A673 (cell line): ENCODE data around the gene SLC22A23. TPM values are rescaled to one million over a fixed set of nuclear protein-coding genes. Genes with fewer than 3 reads are reported as not detected.

Source experiments
- BruUV-seq: library from RNA; stranded (reverse); fragments of 400-500 nt; replicated peaks from 2 replicates; lab custom pipeline; 2021; lab: Mats Ljungman, UMichigan
- CTCF ChIA-PET: fragments of 300-600 bp; sonication (Branson Sonifier 250); formaldehyde crosslinking; loops from one replicate; lab custom pipeline; 2022; ENCODE audit warnings: antibody characterized with exemption; lab: Charles Lee
- POLR2A ChIA-PET: fragments of 300-600 bp; sonication (Branson Sonifier 250); formaldehyde crosslinking; loops from one replicate; lab custom pipeline; 2022; ENCODE audit warnings: antibody characterized with exemption; ENCODE audit not compliant: low non-redundant PET; lab: Charles Lee
- DNase-seq: peaks from one replicate; pipeline ENCODE4 v3.0.0-alpha.2; 2015; ENCODE audit warnings: low spot score
- H3K27ac ChIP-seq: fragments of 200-600 bp; sonication (generic); 2 replicates; pipeline ENCODE4 v1.5.1; 2016; ENCODE audit warnings: mixed run types, low read depth, mild to moderate bottlenecking, mixed read lengths, antibody characterized with exemption, low read length; ENCODE audit not compliant: poor library complexity, severe bottlenecking
- H3K27me3 ChIP-seq: fragments of 200-600 bp; sonication (generic); replicated peaks from 2 replicates; pipeline ENCODE4 v1.6.1; 2017; ENCODE audit warnings: mixed run types, low read depth, mild to moderate bottlenecking, mixed read lengths, antibody characterized with exemption, low read length; ENCODE audit not compliant: insufficient read depth, poor library complexity
- H3K36me3 ChIP-seq: fragments of 200-600 bp; sonication (generic); 2 replicates; pipeline ENCODE4 v1.6.1; 2016; ENCODE audit warnings: mixed run types, mild to moderate bottlenecking, mixed read lengths, antibody characterized with exemption, low read length; ENCODE audit not compliant: insufficient read depth, poor library complexity, severe bottlenecking
- H3K4me1 ChIP-seq: fragments of 200-600 bp; sonication (generic); 2 replicates; pipeline ENCODE4 v1.6.1; 2017; ENCODE audit warnings: mixed run types, mild to moderate bottlenecking, mixed read lengths, antibody characterized with exemption, low read length; ENCODE audit not compliant: insufficient read depth, poor library complexity, severe bottlenecking
- H3K4me3 ChIP-seq: fragments of 200-600 bp; sonication (generic); 2 replicates; pipeline ENCODE4 v1.5.1; 2016; ENCODE audit warnings: low read depth, mixed run types, mild to moderate bottlenecking, mixed read lengths, low read length; ENCODE audit not compliant: poor library complexity, severe bottlenecking
- H3K9me3 ChIP-seq: fragments of 200-600 bp; sonication (generic); 2 replicates; pipeline ENCODE4 v1.6.1; 2016; ENCODE audit warnings: mixed run types, low read depth, mild to moderate bottlenecking, mixed read lengths, antibody characterized with exemption, low read length; ENCODE audit not compliant: poor library complexity, severe bottlenecking
- EZH2 ChIP-seq: fragments of 200-600 bp; sonication (generic); IDR thresholded peaks from 2 replicates; pipeline ENCODE4 v1.6.1; 2017; ENCODE audit warnings: borderline replicate concordance, low read depth, mild to moderate bottlenecking, mixed read lengths, antibody characterized with exemption, low read length; ENCODE audit not compliant: poor library complexity, severe bottlenecking
- intact Hi-C: fragments of 100-400 bp; cut with micrococcal nuclease; formaldehyde crosslinking; loops from one replicate; pipeline ENCODE4 v1.10.0; 2022; ENCODE audit not compliant: unreplicated experiment
- total RNA-seq: library from RNA; stranded (reverse); gene quantifications from 2 replicates; pipeline ENCODE4 v1.2.3, GENCODE V29; 2021
- TF ChIP-seq, protein P1 (sequence below): fragments of 300-800, 200-600 bp; sonication (generic); conservative IDR thresholded peaks from 2 replicates; pipeline ENCODE4 v1.5.1; 2017; ENCODE audit warnings: low read depth, mild to moderate bottlenecking, antibody characterized with exemption, low read length, moderate library complexity, mixed read lengths

SLC22A23 gene
- total RNA-seq, 1 experiment from 2014 or later, result 6.2 TPM

DNA sequence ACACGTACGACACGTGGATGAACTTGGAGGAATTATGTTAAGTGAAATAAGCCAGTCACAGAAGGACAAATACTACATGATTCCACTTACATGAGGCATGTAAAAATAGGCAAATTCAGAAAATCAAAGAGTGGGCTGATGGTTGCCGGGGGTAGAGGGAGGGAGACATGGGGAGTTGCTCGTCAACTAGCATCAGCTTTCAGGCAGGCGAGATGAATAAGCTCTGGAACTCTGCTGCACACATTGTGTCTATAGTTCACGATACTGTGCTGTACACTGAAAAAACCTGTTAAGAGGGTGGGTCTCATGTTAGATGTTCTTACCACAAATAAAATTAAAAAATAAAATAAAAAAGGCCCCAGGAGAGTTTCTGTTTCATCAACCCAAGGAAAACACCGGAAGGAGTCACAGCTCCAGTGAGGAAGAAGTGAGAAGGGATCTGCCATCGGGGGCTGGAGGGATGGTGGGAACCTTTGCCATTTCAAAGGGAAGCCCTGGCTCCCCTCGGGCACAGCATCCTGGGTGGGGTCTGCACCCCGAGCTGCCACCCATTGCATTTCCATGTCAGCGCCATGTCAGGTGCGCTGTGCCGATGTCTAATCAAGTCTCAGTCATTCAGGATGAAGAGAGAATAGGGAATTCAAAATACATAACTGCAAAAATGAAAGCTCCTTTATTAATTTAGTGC is 98.3 kb downstream of the SLC22A23 start:
- CTCF ChIA-PET, result no interaction called here
- intact Hi-C loops, result no loop called here

DNA sequence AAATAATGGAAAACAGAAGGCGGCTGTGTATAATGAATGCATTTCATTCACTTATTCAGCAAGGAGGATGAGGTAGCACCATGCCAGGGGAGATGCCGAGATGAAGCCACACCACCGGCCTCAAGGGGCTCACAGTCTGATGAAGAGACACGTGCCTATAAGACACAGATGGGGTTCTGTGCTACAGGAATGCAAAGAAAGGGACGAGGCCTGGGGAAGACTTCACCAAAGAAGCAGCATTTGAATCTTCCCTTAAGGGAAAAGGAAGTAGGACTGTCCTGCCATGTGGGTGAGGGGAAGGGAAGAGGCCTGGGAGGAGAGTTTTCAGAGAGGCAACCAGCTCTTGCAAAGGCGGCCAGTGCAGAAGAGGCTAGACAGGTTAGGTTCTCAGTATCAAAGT is 99.2 kb downstream of the SLC22A23 start:
- ChIA-PET POLR2A (interaction anchor here (0.7 kb wide), 1 partner anchor 1903 kb away, joined by 3 read pairs; the partner anchor contains the start of gene LYRM4), CTCF (no interaction called here)
- intact Hi-C loops, result no loop called here
- peaks cover 32% of the 10 kb centered on the region for H3K4me1 ChIP-seq
- no peaks in the 10 kb centered on the region for H3K27me3 ChIP-seq
- no peak overlapping the region for H3K4me3 ChIP-seq
- no TSS peak for BruUV-seq
- no peak for DNase-seq
- no peaks in the 10 kb centered on the region for H3K36me3 ChIP-seq
- H3K27ac ChIP-seq, result no peak overlapping the region
- no peaks in the 10 kb centered on the region for H3K9me3 ChIP-seq
- TF ChIP-seq, protein P1, sequence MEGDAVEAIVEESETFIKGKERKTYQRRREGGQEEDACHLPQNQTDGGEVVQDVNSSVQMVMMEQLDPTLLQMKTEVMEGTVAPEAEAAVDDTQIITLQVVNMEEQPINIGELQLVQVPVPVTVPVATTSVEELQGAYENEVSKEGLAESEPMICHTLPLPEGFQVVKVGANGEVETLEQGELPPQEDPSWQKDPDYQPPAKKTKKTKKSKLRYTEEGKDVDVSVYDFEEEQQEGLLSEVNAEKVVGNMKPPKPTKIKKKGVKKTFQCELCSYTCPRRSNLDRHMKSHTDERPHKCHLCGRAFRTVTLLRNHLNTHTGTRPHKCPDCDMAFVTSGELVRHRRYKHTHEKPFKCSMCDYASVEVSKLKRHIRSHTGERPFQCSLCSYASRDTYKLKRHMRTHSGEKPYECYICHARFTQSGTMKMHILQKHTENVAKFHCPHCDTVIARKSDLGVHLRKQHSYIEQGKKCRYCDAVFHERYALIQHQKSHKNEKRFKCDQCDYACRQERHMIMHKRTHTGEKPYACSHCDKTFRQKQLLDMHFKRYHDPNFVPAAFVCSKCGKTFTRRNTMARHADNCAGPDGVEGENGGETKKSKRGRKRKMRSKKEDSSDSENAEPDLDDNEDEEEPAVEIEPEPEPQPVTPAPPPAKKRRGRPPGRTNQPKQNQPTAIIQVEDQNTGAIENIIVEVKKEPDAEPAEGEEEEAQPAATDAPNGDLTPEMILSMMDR, result no peak
- TF ChIP-seq EZH2, result no peak

More for the DNA sequence above, 98.3 kb downstream of the SLC22A23 start:
- POLR2A ChIA-PET, result no interaction called here
- no peaks in the 10 kb centered on the region for H3K9me3 ChIP-seq
- H3K36me3 ChIP-seq, result no peaks in the 10 kb centered on the region
- TF ChIP-seq EZH2, result no peak
- TF ChIP-seq, protein P1, result no peak
- DNase-seq, result no peak
- H3K27ac ChIP-seq, result no peak overlapping the region
- no TSS peak for BruUV-seq
- H3K4me3 ChIP-seq, result no peak overlapping the region
- no peaks in the 10 kb centered on the region for H3K27me3 ChIP-seq
- peaks cover 25% of the 10 kb centered on the region for H3K4me1 ChIP-seq

DNA sequence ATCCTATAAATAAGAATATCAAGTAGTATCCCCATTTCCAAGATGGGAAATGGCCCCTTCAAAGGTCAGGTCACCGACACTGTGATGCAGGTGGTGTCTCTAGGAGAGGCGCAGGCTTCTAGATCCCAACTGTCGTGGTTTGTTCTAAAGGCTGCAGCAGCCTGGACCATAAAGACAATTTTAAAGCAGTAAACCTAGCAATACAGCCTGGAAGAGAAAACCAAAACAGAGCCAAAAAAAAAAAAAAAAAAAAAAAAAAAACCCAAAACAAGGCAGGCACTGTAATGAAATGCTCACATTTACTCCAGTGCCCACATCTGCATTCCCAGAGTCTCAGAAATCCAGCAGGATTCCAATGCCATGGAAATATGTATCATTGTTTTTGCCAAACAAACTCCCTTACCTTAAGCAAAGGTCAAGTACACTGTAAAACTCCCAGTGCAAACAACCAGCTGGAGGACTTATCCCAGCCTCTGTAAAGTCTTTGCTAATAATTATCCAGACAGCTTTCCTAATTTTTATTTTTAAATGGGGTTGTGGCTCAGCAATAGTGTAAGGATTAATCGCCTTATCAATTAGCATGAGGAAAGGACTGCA is 99.9 kb downstream of the SLC22A23 start:
- Histone ChIP-seq H3K4me3 (no peak overlapping the region), H3K9me3 (no peaks in the 10 kb centered on the region), H3K36me3 (no peaks in the 10 kb centered on the region), H3K27ac (peak overlapping the region; percentile 59), H3K27me3 (no peaks in the 10 kb centered on the region), H3K4me1 (peaks cover 40% of the 10 kb centered on the region)
- no peak for DNase-seq
- POLR2A ChIA-PET, result interaction anchor here (0.7 kb wide), 1 partner anchor 1904 kb away, joined by 3 read pairs; the partner anchor contains the start of gene LYRM4
- TF ChIP-seq, protein P1, result no peak
- no peak for TF ChIP-seq EZH2
- CTCF ChIA-PET, result no interaction called here
- intact Hi-C loops, result no loop called here
- BruUV-seq, result no TSS peak
